Tibial artery (tissue), 4 donors: ENCODE measurements around the gene SMAD3.
A peak's percentile ranks its signal among the peaks of the same experiment; 100 is the strongest.

ENCODE experiments used
- DNase-seq, 2 donors: peaks; one replicate each; pipeline ENCODE4 v3.0.0-alpha.2; 2019
- H3K27ac ChIP-seq, 2 donors: fragments of 200-600 bp; sonication (generic) in 1 of 2; 1 replicate in 1 of 2; 2 replicates in 1 of 2; pipeline ENCODE4 v1.5.1; 2018 to 2019; ENCODE audit warnings: mild to moderate bottlenecking in 1 of 2
- H3K27me3 ChIP-seq, 2 donors: fragments of 200-600 bp; sonication (generic) in 1 of 2; one replicate each; pipeline versions ENCODE4 v1.5.1 to v1.6.0; 2016 to 2019
- H3K36me3 ChIP-seq, 3 donors: fragments of 200-600 bp; sonication (generic) in 2 of 3; one replicate each; pipeline ENCODE4 v1.5.1; 2016 to 2019; ENCODE audit warnings: mild to moderate bottlenecking in 2 of 3
- H3K4me1 ChIP-seq, 4 donors: fragments of 200-600 bp; sonication (generic) in 2 of 4; 1 replicate in 3 of 4; 2 replicates in 1 of 4; pipeline ENCODE4 v1.5.1; 2016 to 2019
- H3K4me3 ChIP-seq, 2 donors: fragments of 200-600 bp; sonication (generic) in 1 of 2; 1 replicate in 1 of 2; 2 replicates in 1 of 2; pipeline ENCODE4 v1.5.1; 2018 to 2019; ENCODE audit warnings: mild to moderate bottlenecking in 2 of 2
- H3K9me3 ChIP-seq, 3 donors: fragments of 200-600 bp; sonication (generic) in 1 of 3; one replicate each; pipeline ENCODE4 v1.5.1; 2016 to 2019
- intact Hi-C: fragments of 100-400 bp; cut with DNase I; formaldehyde crosslinking; loops from one replicate; pipeline ENCODE4 v1.15.0; 2023; ENCODE audit warnings: low total_unique reads
- TF ChIP-seq, protein P1 (sequence below), 2 experiments: fragments of 200-600 bp in 1 of 2; fragments of 450-650 bp in 1 of 2; IDR thresholded peaks; one replicate each; pipeline ENCODE4 v1.5.1; 2017 to 2019; ENCODE audit warnings: antibody characterized with exemption in 2 of 2, mild to moderate bottlenecking in 1 of 2, moderate library complexity in 1 of 2

SMAD3 gene

GRCh38 chr15:67134871-67135492 lies 69.6 kb downstream of the SMAD3 start:
- H3K4me3 ChIP-seq: no peak overlapping the region
- no peaks in the 10 kb centered on the region for H3K9me3 ChIP-seq
- H3K27ac ChIP-seq: peak overlapping the region; percentile 58 to 65
- intact Hi-C loops: no loop called here
- peaks cover 0 to 84% (median 57%) of the 10 kb centered on the region in 4 donors for H3K4me1 ChIP-seq
- H3K27me3 ChIP-seq: no peaks in the 10 kb centered on the region
- TF ChIP-seq, protein P1, sequence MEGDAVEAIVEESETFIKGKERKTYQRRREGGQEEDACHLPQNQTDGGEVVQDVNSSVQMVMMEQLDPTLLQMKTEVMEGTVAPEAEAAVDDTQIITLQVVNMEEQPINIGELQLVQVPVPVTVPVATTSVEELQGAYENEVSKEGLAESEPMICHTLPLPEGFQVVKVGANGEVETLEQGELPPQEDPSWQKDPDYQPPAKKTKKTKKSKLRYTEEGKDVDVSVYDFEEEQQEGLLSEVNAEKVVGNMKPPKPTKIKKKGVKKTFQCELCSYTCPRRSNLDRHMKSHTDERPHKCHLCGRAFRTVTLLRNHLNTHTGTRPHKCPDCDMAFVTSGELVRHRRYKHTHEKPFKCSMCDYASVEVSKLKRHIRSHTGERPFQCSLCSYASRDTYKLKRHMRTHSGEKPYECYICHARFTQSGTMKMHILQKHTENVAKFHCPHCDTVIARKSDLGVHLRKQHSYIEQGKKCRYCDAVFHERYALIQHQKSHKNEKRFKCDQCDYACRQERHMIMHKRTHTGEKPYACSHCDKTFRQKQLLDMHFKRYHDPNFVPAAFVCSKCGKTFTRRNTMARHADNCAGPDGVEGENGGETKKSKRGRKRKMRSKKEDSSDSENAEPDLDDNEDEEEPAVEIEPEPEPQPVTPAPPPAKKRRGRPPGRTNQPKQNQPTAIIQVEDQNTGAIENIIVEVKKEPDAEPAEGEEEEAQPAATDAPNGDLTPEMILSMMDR (IDR thresholded peaks at IDR 0.05): no peak
- H3K36me3 ChIP-seq: no peaks in the 10 kb centered on the region
- peak in 1 of 2 donors; percentile 61 for DNase-seq

DNA sequence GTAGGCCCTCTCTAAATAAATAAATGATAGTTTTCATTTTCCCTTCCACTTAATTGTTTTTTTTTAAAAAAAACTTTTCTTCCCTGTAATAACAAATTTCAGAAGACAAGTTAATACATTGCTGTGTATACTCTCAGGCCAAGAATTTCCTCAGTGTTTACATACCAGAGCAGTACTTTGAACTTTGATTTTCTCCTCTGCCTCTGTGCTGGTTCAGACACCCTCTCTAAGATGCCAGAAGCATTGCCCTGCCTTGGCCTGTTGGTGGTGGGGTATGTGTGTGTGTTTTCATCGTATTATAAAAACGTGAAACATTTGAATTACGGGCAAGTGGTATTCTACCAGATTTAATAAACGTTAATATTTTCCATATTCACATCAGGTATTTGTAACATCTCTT lies 70.1 kb downstream of the SMAD3 start:
- DNase-seq: peak in 1 of 2 donors; percentile 27
- Histone ChIP-seq H3K36me3 (no peaks in the 10 kb centered on the region), H3K27ac (peak overlapping the region; percentile 58 to 65), H3K4me3 (no peak overlapping the region), H3K9me3 (no peaks in the 10 kb centered on the region), H3K27me3 (no peaks in the 10 kb centered on the region), H3K4me1 (peaks cover 0 to 81% (median 59%) of the 10 kb centered on the region in 4 donors)
- intact Hi-C loops: no loop called here
- TF ChIP-seq, protein P1 (IDR thresholded peaks at IDR 0.05): no peak

DNA sequence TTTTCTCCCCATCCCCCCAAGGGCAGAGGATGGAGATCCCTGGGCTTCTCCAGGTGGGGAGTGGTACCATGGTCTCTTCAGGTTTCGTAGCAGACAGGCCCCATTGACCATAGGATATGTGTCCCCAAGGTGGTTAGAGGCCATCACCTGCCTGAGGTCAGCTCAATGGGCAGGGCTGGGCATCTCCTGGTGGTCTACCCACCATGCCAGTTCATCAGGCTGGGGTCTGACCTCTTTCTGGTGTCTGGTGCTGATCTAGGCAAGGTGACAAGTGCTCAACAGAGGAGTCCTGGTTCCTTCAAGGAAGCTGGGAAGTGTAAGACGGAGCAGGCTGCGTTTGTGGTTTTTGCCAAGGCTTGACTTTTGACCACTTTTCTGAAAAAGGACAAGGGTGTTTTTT lies 71.4 kb downstream of the SMAD3 start:
- H3K4me1 ChIP-seq: peaks cover 0 to 81% (median 55%) of the 10 kb centered on the region in 4 donors
- no peak overlapping the region for H3K4me3 ChIP-seq
- DNase-seq: peak in 1 of 2 donors; percentile 55
- H3K27me3 ChIP-seq: no peaks in the 10 kb centered on the region
- intact Hi-C loops: no loop called here
- no peak overlapping the region for H3K27ac ChIP-seq
- TF ChIP-seq, protein P1 (IDR thresholded peaks at IDR 0.05): no peak
- H3K9me3 ChIP-seq: no peaks in the 10 kb centered on the region
- H3K36me3 ChIP-seq: no peaks in the 10 kb centered on the region

GRCh38 chr15:67137319-67137718 lies 71.9 kb downstream of the SMAD3 start:
- TF ChIP-seq, protein P1 (IDR thresholded peaks at IDR 0.05): no peak
- no peak for DNase-seq
- Histone ChIP-seq H3K4me1 (peaks cover 0 to 81% (median 57%) of the 10 kb centered on the region in 4 donors), H3K9me3 (no peaks in the 10 kb centered on the region), H3K36me3 (no peaks in the 10 kb centered on the region), H3K27ac (peak overlapping the region in 1 of 2 donors; percentile 5), H3K27me3 (no peaks in the 10 kb centered on the region), H3K4me3 (no peak overlapping the region)
- intact Hi-C loops: no loop called here

- no peaks in the 10 kb centered on the region for H3K9me3 ChIP-seq
- H3K36me3 ChIP-seq: no peaks in the 10 kb centered on the region
- intact Hi-C loops: no loop called here
- peak in 1 of 2 donors; percentile 62 for DNase-seq
- H3K27me3 ChIP-seq: no peaks in the 10 kb centered on the region
- TF ChIP-seq, protein P1 (IDR thresholded peaks at IDR 0.05): no peak
- H3K27ac ChIP-seq: peak overlapping the region; percentile 5 to 29
- peaks cover 0 to 87% (median 63%) of the 10 kb centered on the region in 4 donors for H3K4me1 ChIP-seq
- H3K4me3 ChIP-seq: peak overlapping the region in 1 of 2 donors; percentile 1
Observed at GRCh38 chr15:67137951-67138848, 72.8 kb downstream of the SMAD3 start.
